Islet of Langerhans (tissue), 1 donor: Measurements from ENCODE around the gene CYP2J2.
"Not testable (repeated sequence)": the region's sequence is repeated elsewhere in the genome, so short reads cannot be mapped to it uniquely, and the experiment has no call there.

Experiments
- FAIRE-seq: peaks from one replicate; lab custom pipeline; 2011; peaks lifted over from hg19 to GRCh38; lab: Jason Lieb, UNC

The CYP2J2 gene

GRCh38 chr1:59857679-59858354 lies 68.8 kb downstream of the CYP2J2 start:
- peak; percentile 58 for FAIRE-seq

GRCh38 chr1:59856725-59857338 lies 69.7 kb downstream of the CYP2J2 start:
- peak; percentile 97 for FAIRE-seq

GRCh38 chr1:59855297-59855696 lies 71.3 kb downstream of the CYP2J2 start:
- not testable (repeated sequence) for FAIRE-seq

GRCh38 chr1:59852117-59852516 lies 74.5 kb downstream of the CYP2J2 start:
- peak; percentile 75 for FAIRE-seq

GRCh38 chr1:59846895-59847282 lies 79.7 kb downstream of the CYP2J2 start:
- FAIRE-seq = no peak

- FAIRE-seq = peak; percentile 82
Observed at GRCh38 chr1:59846209-59846894, 80.2 kb downstream of the CYP2J2 start.

GRCh38 chr1:59845091-59845490 lies 81.5 kb downstream of the CYP2J2 start:
- FAIRE-seq = no peak
